ENCODE data around the gene GANAB.
"Not testable (repeated sequence)": the region's sequence is repeated elsewhere in the genome, so short reads cannot be mapped to it uniquely, and the experiment has no call there.

The GANAB gene

GRCh38 chr11:62666259-62666926 lies 20.0 kb upstream of the GANAB start:
- no peak for DNase-seq

GRCh38 chr11:62665599-62666258 lies 19.3 kb upstream of the GANAB start:
- DNase-seq: peak; percentile 71

GRCh38 chr11:62665075-62665598 lies 18.7 kb upstream of the GANAB start, which contains the start of the genes C11orf98 and CSKMT:
C11orf98 (minus strand) TSS chr11:62665210; CDS start chr11:62665169, 41 bp downstream.
CSKMT (plus strand) TSS chr11:62665312; CDS start chr11:62665880, 568 bp downstream.
- peak; percentile 97 for DNase-seq

GRCh38 chr11:62664405-62665074 lies 18.1 kb upstream of the GANAB start:
- DNase-seq: peak; percentile 62

- no peak for DNase-seq
Observed at GRCh38 chr11:62656796-62657429, 10.5 kb upstream of the GANAB start.

- DNase-seq: no peak
Observed at GRCh38 chr11:62654297-62654696, 7.9 kb upstream of the GANAB start.

GRCh38 chr11:62652161-62653006 lies 6.0 kb upstream of the GANAB start:
- peak; percentile 75 for DNase-seq

GRCh38 chr11:62650283-62650682 lies 3.9 kb upstream of the GANAB start:
- not testable (repeated sequence) for DNase-seq

GRCh38 chr11:62649486-62649885 lies 3.1 kb upstream of the GANAB start:
- DNase-seq: no peak

- no peak for DNase-seq
Observed at GRCh38 chr11:62648967-62649364, 2.6 kb upstream of the GANAB start.

GRCh38 chr11:62648185-62648966 lies 2.0 kb upstream of the GANAB start:
- DNase-seq: no peak

GRCh38 chr11:62647609-62648005 lies 1.2 kb upstream of the GANAB start:
- no peak for DNase-seq

GRCh38 chr11:62646825-62647608 lies 604 bp upstream of the GANAB start:
- DNase-seq: no peak

GRCh38 chr11:62645671-62645945 lies 805 bp downstream of the GANAB start:
- no peak for DNase-seq

GRCh38 chr11:62644220-62644619 lies 2.2 kb downstream of the GANAB start:
- no peak for DNase-seq

GRCh38 chr11:62632492-62632891 lies 13.9 kb downstream of the GANAB start:
- DNase-seq: no peak

GRCh38 chr11:62627713-62628112 lies 18.7 kb downstream of the GANAB start:
- no peak for DNase-seq

GRCh38 chr11:62622476-62623089 lies 23.8 kb downstream of the GANAB start:
- no peak for DNase-seq

- DNase-seq: peak; percentile 99
Observed at GRCh38 chr11:62621567-62622470, 24.6 kb downstream of the GANAB start, which contains the start of gene B3GAT3. B3GAT3 (minus strand) TSS chr11:62621986; CDS start chr11:62621947, 39 bp downstream.

All from CD4-positive, alpha-beta T cell treated with Interleukin-10 for 1 hour (primary cell).